Activated CD8-positive, alpha-beta T cell treated with anti-CD3 and anti-CD28 coated beads, Interleukin-2, amount 10 ng/mL, durations not matched to agents 7 days and 5 days (primary cell): ENCODE data around the gene SLC25A19. TPM values are rescaled to one million over a fixed set of nuclear protein-coding genes. Genes with fewer than 3 reads are reported as not detected.
"Not testable (repeated sequence)": the region's sequence is repeated elsewhere in the genome, so short reads cannot be mapped to it uniquely, and the experiment has no call there.

Experiments
- ATAC-seq: fragments of 150-1000 bp; cut with Tn5 transposase; one replicate; pipeline ENCODE4 v1.10.0; 2021; ENCODE audit warnings: moderate library complexity
- CTCF ChIA-PET: fragments of 350-600 bp; sonication (Branson Sonifier 250); formaldehyde crosslinking; loops from one replicate; lab custom pipeline; 2021; ENCODE audit warnings: antibody characterized with exemption; lab: Charles Lee
- POLR2A ChIA-PET: fragments of 350-600 bp; sonication (Branson Sonifier 250); formaldehyde crosslinking; loops from one replicate; lab custom pipeline; 2021; ENCODE audit warnings: antibody characterized with exemption; lab: Charles Lee
- DNase-seq: peaks from one replicate; pipeline ENCODE4 v3.0.0-alpha.2; 2020
- H3K27ac Mint-ChIP-seq: one replicate; pipeline ENCODE4 v1.8.0; 2021; ENCODE audit warnings: mild to moderate bottlenecking, mixed read lengths
- H3K27me3 Mint-ChIP-seq: one replicate; pipeline ENCODE4 v1.8.0; 2021; ENCODE audit warnings: low read depth, mixed read lengths
- H3K36me3 Mint-ChIP-seq: one replicate; pipeline ENCODE4 v1.8.0; 2021; ENCODE audit warnings: low read depth, mixed read lengths
- H3K4me1 Mint-ChIP-seq: one replicate; pipeline ENCODE4 v1.8.0; 2021; ENCODE audit warnings: low read depth, mixed read lengths
- H3K4me3 Mint-ChIP-seq: one replicate; pipeline ENCODE4 v1.8.0; 2021; ENCODE audit warnings: mild to moderate bottlenecking, mixed read lengths
- H3K9me3 Mint-ChIP-seq: one replicate; pipeline ENCODE4 v1.8.0; 2022; ENCODE audit warnings: mixed read lengths; ENCODE audit not compliant: insufficient read depth
- total RNA-seq, 2 experiments: library from RNA; stranded (reverse); gene quantifications; one replicate each; pipeline ENCODE4 v1.2.3, GENCODE V29; 2021

The SLC25A19 gene
- total RNA-seq, 2 experiments from 2014 or later = 41.1 to 43.6 TPM

- no peaks in the 10 kb centered on the region for H3K27me3 Mint-ChIP-seq
- no peaks in the 10 kb centered on the region for H3K9me3 Mint-ChIP-seq
- ChIA-PET POLR2A (interaction anchor here (1.4 kb wide), 1 partner anchor 21 kb away, joined by 4 read pairs; the partner anchor contains the start of gene SLC25A19), CTCF (no interaction called here)
- no peak overlapping the region for H3K4me3 Mint-ChIP-seq
- no peak for DNase-seq
- no peak overlapping the region for H3K27ac Mint-ChIP-seq
- H3K36me3 Mint-ChIP-seq = peaks cover 33% of the 10 kb centered on the region
- ATAC-seq = no peak
- peaks cover 30% of the 10 kb centered on the region for H3K4me1 Mint-ChIP-seq
Measured at GRCh38 chr17:75267411-75268232, 21.6 kb downstream of the SLC25A19 start.

- Mint-ChIP-seq H3K4me3 (no peak overlapping the region), H3K27me3 (no peaks in the 10 kb centered on the region), H3K27ac (no peak overlapping the region), H3K4me1 (peaks cover 31% of the 10 kb centered on the region), H3K36me3 (peaks cover 35% of the 10 kb centered on the region), H3K9me3 (no peaks in the 10 kb centered on the region)
- POLR2A ChIA-PET = interaction anchor here (1.4 kb wide), 1 partner anchor 22 kb away, joined by 4 read pairs; the partner anchor contains the start of gene SLC25A19
- DNase-seq (no peak), ATAC-seq (no peak)
- CTCF ChIA-PET = interaction anchor here (1.9 kb wide), 1 partner anchor 22 kb away, joined by 5 read pairs; the partner anchor contains the start of gene SLC25A19
Measured at GRCh38 chr17:75267153-75267410, 22.2 kb downstream of the SLC25A19 start.

- Mint-ChIP-seq H3K27me3 (no peaks in the 10 kb centered on the region), H3K4me1 (peaks cover 27% of the 10 kb centered on the region), H3K4me3 (no peak overlapping the region), H3K27ac (no peak overlapping the region), H3K36me3 (peaks cover 34% of the 10 kb centered on the region), H3K9me3 (no peaks in the 10 kb centered on the region)
- ChIA-PET CTCF (interaction anchor here (1.9 kb wide), 1 partner anchor 23 kb away, joined by 5 read pairs; the partner anchor contains the start of gene SLC25A19), POLR2A (interaction anchor here (1.4 kb wide), 1 partner anchor 22 kb away, joined by 4 read pairs; the partner anchor contains the start of gene SLC25A19)
- DNase-seq (no peak), ATAC-seq (no peak)
Measured at GRCh38 chr17:75266316-75267152, 22.7 kb downstream of the SLC25A19 start.

GRCh38 chr17:75265614-75266315 lies 23.5 kb downstream of the SLC25A19 start:
- CTCF ChIA-PET = interaction anchor here (1.9 kb wide), 1 partner anchor 24 kb away, joined by 5 read pairs; the partner anchor contains the start of gene SLC25A19

GRCh38 chr17:75263055-75263454 lies 26.2 kb downstream of the SLC25A19 start:
- ATAC-seq = no peak
- Mint-ChIP-seq H3K27me3 (no peaks in the 10 kb centered on the region), H3K9me3 (no peaks in the 10 kb centered on the region), H3K4me1 (peaks cover 37% of the 10 kb centered on the region), H3K27ac (peak overlapping the region; percentile 99), H3K36me3 (peaks cover 42% of the 10 kb centered on the region), H3K4me3 (peak overlapping the region; percentile 95)
- CTCF ChIA-PET = interaction anchor here (0.8 to 4.4 kb wide), 10 partner anchors 9 to 490 kb away, joined by 3 to 98 read pairs (median 4); partner anchors contain the start of genes GRB2, MIF4GD and NUP85
- no peak for DNase-seq
- POLR2A ChIA-PET = interaction anchor here (0.7 to 4.1 kb wide), 8 partner anchors 8 to 251 kb away, joined by 3 to 112 read pairs (median 14); partner anchors contain the start of genes GRB2, MIF4GD, MRPL58 and NUP85

More at GRCh38 chr17:75265614-75266315, 23.5 kb downstream of the SLC25A19 start:
- Mint-ChIP-seq H3K27me3 (no peaks in the 10 kb centered on the region), H3K4me3 (no peak overlapping the region), H3K9me3 (no peaks in the 10 kb centered on the region), H3K27ac (no peak overlapping the region), H3K4me1 (peaks cover 29% of the 10 kb centered on the region), H3K36me3 (peaks cover 37% of the 10 kb centered on the region)
- POLR2A ChIA-PET = no interaction called here
- DNase-seq (no peak), ATAC-seq (no peak)

GRCh38 chr17:75262112-75262606 lies 27.1 kb downstream of the SLC25A19 start:
- Mint-ChIP-seq H3K27ac (peak overlapping the region; percentile 99), H3K27me3 (no peaks in the 10 kb centered on the region), H3K36me3 (peaks cover 42% of the 10 kb centered on the region), H3K4me1 (peaks cover 38% of the 10 kb centered on the region), H3K4me3 (peak overlapping the region; percentile 95), H3K9me3 (no peaks in the 10 kb centered on the region)
- ChIA-PET CTCF (interaction anchor here (0.6 to 4.4 kb wide), 17 partner anchors 10 to 491 kb away, joined by 3 to 98 read pairs (median 4); partner anchors contain the start of genes GRB2, MIF4GD, NUP85 and SLC25A19), POLR2A (interaction anchor here (0.7 to 4.1 kb wide), 20 partner anchors 9 to 389 kb away, joined by 3 to 112 read pairs (median 5); partner anchors contain the start of genes FDXR, GRB2, JPT1 and MIF4GD)
- no peak for DNase-seq
- no peak for ATAC-seq

- H3K27me3 Mint-ChIP-seq = no peaks in the 10 kb centered on the region
- ATAC-seq = peak; percentile 94
- H3K9me3 Mint-ChIP-seq = no peaks in the 10 kb centered on the region
- H3K36me3 Mint-ChIP-seq = peaks cover 37% of the 10 kb centered on the region
- CTCF ChIA-PET = interaction anchor here (0.9 to 4.4 kb wide), 19 partner anchors 7 to 492 kb away, joined by 3 to 98 read pairs (median 6); partner anchors contain the start of genes GRB2, MIF4GD, NUP85 and SLC25A19
- POLR2A ChIA-PET = interaction anchor here (0.7 to 4.1 kb wide), 27 partner anchors 10 to 515 kb away, joined by 3 to 112 read pairs (median 4); partner anchors contain the start of genes FDXR, GRB2, JPT1 and MIF4GD
- peak within 1 kb of the TSS; percentile 99 for H3K27ac Mint-ChIP-seq
- H3K4me1 Mint-ChIP-seq = peaks cover 38% of the 10 kb centered on the region
- peak; percentile 97 for DNase-seq
- H3K4me3 Mint-ChIP-seq = peak within 1 kb of the TSS; percentile 95
Measured at GRCh38 chr17:75261336-75262111, 27.7 kb downstream of the SLC25A19 start, which contains the start of the genes GGA3 and MRPS7. TSS of gene GGA3 (minus strand) at chr17:75261606. CDS start at chr17:75261587, 19 bp downstream. TSS of gene MRPS7 (plus strand) at chr17:75261879. CDS start at chr17:75261901, 22 bp downstream.

- Mint-ChIP-seq H3K9me3 (no peaks in the 10 kb centered on the region), H3K27ac (peak overlapping the region; percentile 99)
- DNase-seq = no peak
Measured at GRCh38 chr17:75260641-75261335, 28.4 kb downstream of the SLC25A19 start.

GRCh38 chr17:75257228-75257627 lies 32.0 kb downstream of the SLC25A19 start:
- Mint-ChIP-seq H3K36me3 (peaks cover 10% of the 10 kb centered on the region), H3K4me1 (peaks cover 32% of the 10 kb centered on the region)
- H3K27me3 Mint-ChIP-seq, H3K27ac Mint-ChIP-seq, DNase-seq, H3K4me3 Mint-ChIP-seq, ATAC-seq, CTCF ChIA-PET, H3K9me3 Mint-ChIP-seq, POLR2A ChIA-PET: not testable (repeated sequence)

More at GRCh38 chr17:75260641-75261335, 28.4 kb downstream of the SLC25A19 start:
- ATAC-seq = peak; percentile 37
- POLR2A ChIA-PET = interaction anchor here (0.6 to 4.1 kb wide), 25 partner anchors 10 to 516 kb away, joined by 3 to 112 read pairs (median 5); partner anchors contain the start of genes FDXR, GRB2, MIF4GD and MRPL58
- H3K27me3 Mint-ChIP-seq = no peaks in the 10 kb centered on the region
- peak overlapping the region; percentile 95 for H3K4me3 Mint-ChIP-seq
- H3K36me3 Mint-ChIP-seq = peaks cover 31% of the 10 kb centered on the region
- peaks cover 42% of the 10 kb centered on the region for H3K4me1 Mint-ChIP-seq
- CTCF ChIA-PET = interaction anchor here (1.1 to 4.4 kb wide), 14 partner anchors 8 to 256 kb away, joined by 3 to 98 read pairs (median 7); partner anchors contain the start of genes MIF4GD, NUP85, SLC25A19 and TSEN54
